ENCODE results near the gene HTR1B.

The HTR1B gene

DNA sequence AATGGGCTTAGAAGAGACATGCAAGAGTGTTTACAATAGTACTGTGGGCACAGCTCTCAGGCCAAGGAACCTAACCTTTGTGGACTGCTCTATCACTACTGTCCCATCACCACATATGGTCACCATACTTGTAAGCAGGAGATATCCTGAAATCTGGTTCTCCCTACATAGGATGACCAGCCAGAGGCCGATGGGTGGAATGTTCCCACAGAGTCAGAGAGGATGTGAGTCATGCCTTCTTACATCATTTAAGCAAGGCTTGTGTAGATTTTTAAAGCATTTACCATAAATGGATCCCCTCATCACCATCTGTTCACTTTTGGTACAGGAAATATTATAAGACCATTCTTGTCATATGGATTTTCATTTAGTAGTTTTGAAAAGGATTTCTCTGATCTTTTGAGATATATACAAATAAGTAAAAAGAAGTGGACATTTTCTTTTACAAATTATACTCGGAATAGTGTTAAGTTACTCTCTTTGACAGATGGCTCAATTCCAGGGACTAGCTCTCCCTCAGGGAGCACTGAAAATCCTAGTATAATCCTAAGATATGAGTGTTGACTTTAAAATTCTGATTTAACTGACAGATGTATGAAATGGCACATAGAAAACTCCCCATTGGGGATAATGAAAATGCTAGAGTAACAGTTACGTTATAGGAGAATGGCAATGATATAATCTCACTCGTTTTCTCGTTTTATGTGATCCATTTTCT is 6.6 kb downstream of the HTR1B start:
- no peak overlapping the region for H3K4me3 ChIP-seq (ENCODE audit: low read depth in 1 of 2, low read length in 2 of 2)
- no peaks in the 10 kb centered on the region for H3K9me3 ChIP-seq (ENCODE audit: control insufficient read depth in 1 of 2, low read length in 2 of 2)
- H3K27ac ChIP-seq (ENCODE audit: low read depth, low read length): no peak overlapping the region

DNA sequence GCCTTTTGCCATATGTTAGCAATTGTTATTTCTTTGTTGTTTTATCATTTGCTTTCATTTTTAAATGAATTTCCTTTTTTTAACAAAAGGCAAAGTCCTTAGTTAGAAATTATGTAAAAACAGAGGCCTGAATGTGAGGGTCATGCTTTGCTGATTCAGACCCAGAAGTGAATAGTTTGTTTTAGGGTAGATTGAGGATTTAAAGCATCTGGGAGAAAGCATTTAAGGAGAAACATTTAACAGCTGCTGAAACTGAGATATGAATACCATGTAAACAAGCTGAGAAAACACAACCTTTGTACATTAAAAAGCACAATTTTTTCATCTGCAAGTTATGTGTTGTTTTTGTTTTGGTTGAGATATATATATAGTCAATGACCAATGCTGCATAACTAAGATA is 8.0 kb downstream of the HTR1B start:
- Histone ChIP-seq H3K9ac (ENCODE audit: low read depth in 1 of 2, low read length in 2 of 2) (no peak overlapping the region), H3K27me3 (ENCODE audit: control insufficient read depth in 1 of 2, insufficient read depth in 2 of 2, low read length in 2 of 2) (no peaks in the 10 kb centered on the region), H3K4me3 (ENCODE audit: low read depth in 1 of 2, low read length in 2 of 2) (no peak overlapping the region), H3K27ac (ENCODE audit: low read depth, low read length) (no peak overlapping the region), H3K36me3 (ENCODE audit: control insufficient read depth in 1 of 2, insufficient read depth in 2 of 2, low read length in 2 of 2) (no peaks in the 10 kb centered on the region), H3K4me1 (ENCODE audit: control insufficient read depth in 1 of 2, insufficient read depth in 2 of 2, low read length in 2 of 2) (no peaks in the 10 kb centered on the region), H3K9me3 (ENCODE audit: control insufficient read depth in 1 of 2, low read length in 2 of 2) (no peaks in the 10 kb centered on the region)

More for the DNA sequence above, 6.6 kb downstream of the HTR1B start:
- Histone ChIP-seq H3K36me3 (ENCODE audit: control insufficient read depth in 1 of 2, insufficient read depth in 2 of 2, low read length in 2 of 2) (no peaks in the 10 kb centered on the region), H3K9ac (ENCODE audit: low read depth in 1 of 2, low read length in 2 of 2) (no peak overlapping the region), H3K27me3 (ENCODE audit: control insufficient read depth in 1 of 2, insufficient read depth in 2 of 2, low read length in 2 of 2) (peaks cover 1 to 3% of the 10 kb centered on the region in 2 donors), H3K4me1 (ENCODE audit: control insufficient read depth in 1 of 2, insufficient read depth in 2 of 2, low read length in 2 of 2) (no peaks in the 10 kb centered on the region)

GRCh38 chr6:77454386-77454785 is 8.9 kb downstream of the HTR1B start:
- Histone ChIP-seq H3K9ac (ENCODE audit: low read depth in 1 of 2, low read length in 2 of 2) (no peak overlapping the region), H3K36me3 (ENCODE audit: control insufficient read depth in 1 of 2, insufficient read depth in 2 of 2, low read length in 2 of 2) (no peaks in the 10 kb centered on the region), H3K27me3 (ENCODE audit: control insufficient read depth in 1 of 2, insufficient read depth in 2 of 2, low read length in 2 of 2) (no peaks in the 10 kb centered on the region), H3K27ac (ENCODE audit: low read depth, low read length) (no peak overlapping the region), H3K4me3 (ENCODE audit: low read depth in 1 of 2, low read length in 2 of 2) (no peak overlapping the region), H3K9me3 (ENCODE audit: control insufficient read depth in 1 of 2, low read length in 2 of 2) (no peaks in the 10 kb centered on the region), H3K4me1 (ENCODE audit: control insufficient read depth in 1 of 2, insufficient read depth in 2 of 2, low read length in 2 of 2) (no peaks in the 10 kb centered on the region)

- Histone ChIP-seq H3K9ac (ENCODE audit: low read depth in 1 of 2, low read length in 2 of 2) (no peak overlapping the region), H3K4me3 (ENCODE audit: low read depth in 1 of 2, low read length in 2 of 2) (no peak overlapping the region), H3K27ac (ENCODE audit: low read depth, low read length) (no peak overlapping the region), H3K4me1 (ENCODE audit: control insufficient read depth in 1 of 2, insufficient read depth in 2 of 2, low read length in 2 of 2) (no peaks in the 10 kb centered on the region), H3K36me3 (ENCODE audit: control insufficient read depth in 1 of 2, insufficient read depth in 2 of 2, low read length in 2 of 2) (no peaks in the 10 kb centered on the region), H3K27me3 (ENCODE audit: control insufficient read depth in 1 of 2, insufficient read depth in 2 of 2, low read length in 2 of 2) (no peaks in the 10 kb centered on the region), H3K9me3 (ENCODE audit: control insufficient read depth in 1 of 2, low read length in 2 of 2) (no peaks in the 10 kb centered on the region)
Observed at GRCh38 chr6:77451466-77451865, 11.8 kb downstream of the HTR1B start.

GRCh38 chr6:77450924-77451323 is 12.4 kb downstream of the HTR1B start:
- Histone ChIP-seq H3K9ac (ENCODE audit: low read depth in 1 of 2, low read length in 2 of 2) (no peak overlapping the region), H3K36me3 (ENCODE audit: control insufficient read depth in 1 of 2, insufficient read depth in 2 of 2, low read length in 2 of 2) (no peaks in the 10 kb centered on the region), H3K4me1 (ENCODE audit: control insufficient read depth in 1 of 2, insufficient read depth in 2 of 2, low read length in 2 of 2) (no peaks in the 10 kb centered on the region), H3K9me3 (ENCODE audit: control insufficient read depth in 1 of 2, low read length in 2 of 2) (no peaks in the 10 kb centered on the region), H3K27ac (ENCODE audit: low read depth, low read length) (no peak overlapping the region), H3K27me3 (ENCODE audit: control insufficient read depth in 1 of 2, insufficient read depth in 2 of 2, low read length in 2 of 2) (no peaks in the 10 kb centered on the region), H3K4me3 (ENCODE audit: low read depth in 1 of 2, low read length in 2 of 2) (no peak overlapping the region)

DNA sequence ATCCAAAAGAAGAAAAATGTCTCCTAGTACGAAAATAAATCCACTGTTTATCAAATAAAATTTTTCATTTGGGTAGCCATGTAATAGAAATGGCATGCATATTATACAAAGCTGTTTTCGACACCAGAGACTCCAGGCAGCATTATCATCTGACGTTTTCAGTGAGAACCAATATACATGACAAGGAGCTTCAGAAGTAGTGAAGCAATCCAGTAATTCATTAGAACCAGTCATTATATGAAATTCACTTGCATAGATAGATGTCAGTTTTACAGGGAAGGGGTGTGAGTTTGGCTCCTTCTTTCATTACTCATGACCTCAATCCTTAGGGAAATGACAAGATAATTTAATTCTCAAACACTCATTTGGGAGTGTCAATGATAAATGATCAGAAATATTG is 14.7 kb downstream of the HTR1B start:
- Histone ChIP-seq H3K27me3 (ENCODE audit: control insufficient read depth in 1 of 2, insufficient read depth in 2 of 2, low read length in 2 of 2) (no peaks in the 10 kb centered on the region), H3K9ac (ENCODE audit: low read depth in 1 of 2, low read length in 2 of 2) (no peak overlapping the region), H3K9me3 (ENCODE audit: control insufficient read depth in 1 of 2, low read length in 2 of 2) (no peaks in the 10 kb centered on the region), H3K4me1 (ENCODE audit: control insufficient read depth in 1 of 2, insufficient read depth in 2 of 2, low read length in 2 of 2) (no peaks in the 10 kb centered on the region), H3K27ac (ENCODE audit: low read depth, low read length) (no peak overlapping the region), H3K36me3 (ENCODE audit: control insufficient read depth in 1 of 2, insufficient read depth in 2 of 2, low read length in 2 of 2) (no peaks in the 10 kb centered on the region), H3K4me3 (ENCODE audit: low read depth in 1 of 2, low read length in 2 of 2) (no peak overlapping the region)

DNA sequence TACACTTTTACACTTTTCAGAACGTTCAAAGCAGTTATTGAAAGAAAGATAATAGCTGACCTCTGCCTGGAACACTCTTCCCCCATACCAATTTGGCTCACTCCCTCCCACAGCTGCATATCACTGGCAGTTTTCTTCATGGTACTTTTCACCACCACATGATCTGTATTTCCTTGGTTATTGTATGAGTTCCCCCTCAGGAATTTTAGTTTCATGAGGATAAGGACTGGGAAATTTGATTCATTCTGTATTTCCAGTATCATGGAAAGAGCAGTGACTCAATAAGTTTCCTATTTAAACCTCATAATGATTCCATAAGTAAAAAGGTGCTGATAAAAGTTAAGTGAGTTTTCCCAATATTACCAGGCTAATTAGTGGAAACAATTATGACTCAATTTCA is 16.0 kb downstream of the HTR1B start:
- H3K27ac ChIP-seq (ENCODE audit: low read depth, low read length): no peak overlapping the region
- H3K9ac ChIP-seq (ENCODE audit: low read depth in 1 of 2, low read length in 2 of 2): no peak overlapping the region
- H3K4me3 ChIP-seq (ENCODE audit: low read depth in 1 of 2, low read length in 2 of 2): no peak overlapping the region
- no peaks in the 10 kb centered on the region for H3K36me3 ChIP-seq (ENCODE audit: control insufficient read depth in 1 of 2, insufficient read depth in 2 of 2, low read length in 2 of 2)
- no peaks in the 10 kb centered on the region for H3K27me3 ChIP-seq (ENCODE audit: control insufficient read depth in 1 of 2, insufficient read depth in 2 of 2, low read length in 2 of 2)
- H3K9me3 ChIP-seq (ENCODE audit: control insufficient read depth in 1 of 2, low read length in 2 of 2): no peaks in the 10 kb centered on the region
- no peaks in the 10 kb centered on the region for H3K4me1 ChIP-seq (ENCODE audit: control insufficient read depth in 1 of 2, insufficient read depth in 2 of 2, low read length in 2 of 2)

DNA sequence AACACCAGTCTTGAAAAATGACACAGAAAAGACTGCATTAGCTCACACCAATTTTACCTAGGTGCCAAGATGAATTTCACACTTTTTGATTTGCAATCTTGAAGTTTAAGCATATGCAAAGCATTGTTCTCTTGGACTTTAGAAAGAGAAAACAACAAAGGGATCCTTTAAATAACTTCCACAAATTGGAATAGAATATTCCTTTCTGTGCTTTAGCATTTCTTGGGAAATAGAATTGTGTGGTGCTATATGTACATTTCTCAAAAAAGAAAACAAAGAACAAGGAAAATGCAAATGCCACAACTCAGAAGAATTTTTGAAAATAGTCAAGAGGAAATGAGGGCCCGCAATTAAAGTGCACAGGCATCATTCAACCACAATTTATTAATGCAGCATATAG is 17.0 kb downstream of the HTR1B start:
- Histone ChIP-seq H3K27ac (ENCODE audit: low read depth, low read length) (no peak overlapping the region), H3K27me3 (ENCODE audit: control insufficient read depth in 1 of 2, insufficient read depth in 2 of 2, low read length in 2 of 2) (no peaks in the 10 kb centered on the region), H3K4me1 (ENCODE audit: control insufficient read depth in 1 of 2, insufficient read depth in 2 of 2, low read length in 2 of 2) (no peaks in the 10 kb centered on the region), H3K9me3 (ENCODE audit: control insufficient read depth in 1 of 2, low read length in 2 of 2) (no peaks in the 10 kb centered on the region), H3K9ac (ENCODE audit: low read depth in 1 of 2, low read length in 2 of 2) (no peak overlapping the region), H3K36me3 (ENCODE audit: control insufficient read depth in 1 of 2, insufficient read depth in 2 of 2, low read length in 2 of 2) (no peaks in the 10 kb centered on the region), H3K4me3 (ENCODE audit: low read depth in 1 of 2, low read length in 2 of 2) (no peak overlapping the region)

GRCh38 chr6:77445214-77445613 is 18.1 kb downstream of the HTR1B start:
- no peaks in the 10 kb centered on the region for H3K36me3 ChIP-seq (ENCODE audit: control insufficient read depth in 1 of 2, insufficient read depth in 2 of 2, low read length in 2 of 2)
- H3K9ac ChIP-seq (ENCODE audit: low read depth in 1 of 2, low read length in 2 of 2): no peak overlapping the region
- no peak overlapping the region for H3K27ac ChIP-seq (ENCODE audit: low read depth, low read length)
- no peaks in the 10 kb centered on the region for H3K4me1 ChIP-seq (ENCODE audit: control insufficient read depth in 1 of 2, insufficient read depth in 2 of 2, low read length in 2 of 2)
- H3K27me3 ChIP-seq (ENCODE audit: control insufficient read depth in 1 of 2, insufficient read depth in 2 of 2, low read length in 2 of 2): no peaks in the 10 kb centered on the region
- no peaks in the 10 kb centered on the region for H3K9me3 ChIP-seq (ENCODE audit: control insufficient read depth in 1 of 2, low read length in 2 of 2)
- no peak overlapping the region for H3K4me3 ChIP-seq (ENCODE audit: low read depth in 1 of 2, low read length in 2 of 2)

DNA sequence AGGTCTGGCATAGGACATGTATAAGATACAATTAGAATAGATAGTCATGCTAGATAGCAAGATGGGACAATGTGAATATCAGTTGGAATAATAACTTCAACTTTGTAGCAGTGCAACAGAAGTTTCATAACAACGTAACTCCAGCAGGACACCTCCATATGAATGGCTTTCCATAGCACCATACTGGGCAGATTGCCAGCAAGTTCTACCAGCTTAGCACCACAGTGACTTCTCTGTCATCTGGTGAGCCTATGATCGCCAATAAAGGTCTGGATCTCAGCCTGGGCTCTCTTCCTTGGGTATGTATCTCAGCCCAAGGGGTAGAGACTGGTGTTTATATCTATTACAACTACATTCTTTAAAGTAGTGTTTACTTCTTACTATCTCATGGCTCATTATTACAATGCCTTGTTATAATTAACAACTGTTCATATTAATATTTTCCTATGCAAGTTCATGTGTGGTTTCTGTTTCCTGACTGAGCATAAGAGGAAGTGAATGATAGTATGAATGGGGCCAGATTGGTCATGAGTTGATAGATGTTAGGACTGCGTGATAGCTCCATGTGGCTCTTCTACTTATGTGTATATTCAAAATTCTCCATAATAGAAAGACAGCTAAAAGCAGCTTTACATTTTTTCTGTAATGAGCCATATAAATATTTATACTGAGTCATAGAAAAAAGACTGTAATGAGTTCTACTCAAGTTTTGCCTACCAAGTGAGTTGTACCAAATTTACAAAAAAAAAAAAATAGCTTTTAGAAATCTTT is 22.9 kb downstream of the HTR1B start:
- Histone ChIP-seq H3K4me3 (ENCODE audit: low read depth in 1 of 2, low read length in 2 of 2) (no peak overlapping the region), H3K9me3 (ENCODE audit: control insufficient read depth in 1 of 2, low read length in 2 of 2) (no peaks in the 10 kb centered on the region), H3K27ac (ENCODE audit: low read depth, low read length) (no peak overlapping the region), H3K4me1 (ENCODE audit: control insufficient read depth in 1 of 2, insufficient read depth in 2 of 2, low read length in 2 of 2) (no peaks in the 10 kb centered on the region), H3K36me3 (ENCODE audit: control insufficient read depth in 1 of 2, insufficient read depth in 2 of 2, low read length in 2 of 2) (no peaks in the 10 kb centered on the region), H3K9ac (ENCODE audit: low read depth in 1 of 2, low read length in 2 of 2) (no peak overlapping the region), H3K27me3 (ENCODE audit: control insufficient read depth in 1 of 2, insufficient read depth in 2 of 2, low read length in 2 of 2) (no peaks in the 10 kb centered on the region)

All from duodenal mucosa (tissue), 2 donors.